ENCODE measurements around the gene GRID1.

Gene GRID1

GRCh38 chr10:85667638-85668233 lies 698.9 kb downstream of the GRID1 start:
- DNase-seq = no peak

GRCh38 chr10:85666987-85667386 lies 699.6 kb downstream of the GRID1 start:
- no peak for DNase-seq

GRCh38 chr10:85666102-85666501 lies 700.5 kb downstream of the GRID1 start:
- no peak for DNase-seq

GRCh38 chr10:85665681-85666080 lies 700.9 kb downstream of the GRID1 start:
- DNase-seq = no peak

GRCh38 chr10:85665078-85665477 lies 701.5 kb downstream of the GRID1 start:
- DNase-seq = no peak

- DNase-seq = no peak
These were observed 705.5 kb downstream of the GRID1 start for GRCh38 chr10:85661123-85661522.

GRCh38 chr10:85659331-85659730 lies 707.3 kb downstream of the GRID1 start:
- DNase-seq = no peak

- DNase-seq = no peak
These were observed 708.1 kb downstream of the GRID1 start for GRCh38 chr10:85658518-85658917.

GRCh38 chr10:85657476-85658113 lies 709.0 kb downstream of the GRID1 start:
- DNase-seq = no peak

- no peak for DNase-seq
These were observed 711.2 kb downstream of the GRID1 start for GRCh38 chr10:85655411-85655810.

- DNase-seq = peak in 1 of 14 donors; percentile 25
These were observed 715.1 kb downstream of the GRID1 start for GRCh38 chr10:85651497-85651882.

GRCh38 chr10:85650791-85651496 lies 715.7 kb downstream of the GRID1 start:
- no peak for DNase-seq

- no peak for DNase-seq
These were observed 717.1 kb downstream of the GRID1 start for GRCh38 chr10:85649461-85649860.

GRCh38 chr10:85648279-85648754 lies 718.3 kb downstream of the GRID1 start:
- no peak for DNase-seq

GRCh38 chr10:85647741-85648140 lies 718.9 kb downstream of the GRID1 start:
- no peak for DNase-seq

GRCh38 chr10:85645926-85646711 lies 720.5 kb downstream of the GRID1 start:
- peak in 2 of 14 donors; percentile 35 to 39 for DNase-seq

GRCh38 chr10:85645053-85645452 lies 721.5 kb downstream of the GRID1 start:
- no peak for DNase-seq

GRCh38 chr10:85643845-85644525 lies 722.6 kb downstream of the GRID1 start:
- no peak for DNase-seq

GRCh38 chr10:85643171-85643844 lies 723.3 kb downstream of the GRID1 start:
- DNase-seq = no peak

- no peak for DNase-seq
These were observed 724.0 kb downstream of the GRID1 start for GRCh38 chr10:85642421-85643170.

GRCh38 chr10:85642082-85642420 lies 724.5 kb downstream of the GRID1 start:
- DNase-seq = no peak
